Effector memory CD4-positive, alpha-beta T cell (primary cell): ENCODE data around the gene IL1R2.

Source experiments
- DNase-seq, 3 donors: peaks; one replicate each; pipeline ENCODE4 v3.0.0-alpha.2; 2020
- H3K27ac ChIP-seq: 2 replicates; pipeline ENCODE4 v1.7.0; 2013; ENCODE audit warnings: mild to moderate bottlenecking, low read length, moderate library complexity; ENCODE audit not compliant: insufficient read depth, poor library complexity, severe bottlenecking
- H3K27me3 ChIP-seq: replicated peaks from 2 replicates; pipeline ENCODE4 v1.7.0; 2013; ENCODE audit warnings: mild to moderate bottlenecking, low read length; ENCODE audit not compliant: insufficient read depth, control insufficient read depth, poor library complexity, severe bottlenecking
- H3K36me3 ChIP-seq: 2 replicates; pipeline ENCODE4 v1.7.0; 2013; ENCODE audit warnings: mild to moderate bottlenecking, low read length, moderate library complexity; ENCODE audit not compliant: control insufficient read depth, insufficient read depth
- H3K4me1 ChIP-seq: 2 replicates; pipeline ENCODE4 v1.7.0; 2013; ENCODE audit warnings: low read length, mild to moderate bottlenecking; ENCODE audit not compliant: control insufficient read depth, insufficient read depth, poor library complexity, severe bottlenecking
- H3K4me3 ChIP-seq: 2 replicates; pipeline ENCODE4 v1.7.0; 2013; ENCODE audit warnings: low read length, low read depth, mild to moderate bottlenecking; ENCODE audit not compliant: insufficient read depth, poor library complexity, severe bottlenecking
- H3K9me3 ChIP-seq: 2 replicates; pipeline ENCODE4 v1.7.0; 2013; ENCODE audit warnings: mild to moderate bottlenecking, low read length, moderate library complexity; ENCODE audit not compliant: control insufficient read depth

The IL1R2 gene

GRCh38 chr2:102058293-102058833, 66.6 kb downstream of the IL1R2 start:
- no peak for DNase-seq
- no peaks in the 10 kb centered on the region for H3K9me3 ChIP-seq
- no peaks in the 10 kb centered on the region for H3K4me1 ChIP-seq
- H3K27ac ChIP-seq: no peak overlapping the region
- H3K36me3 ChIP-seq: no peaks in the 10 kb centered on the region
- no peak overlapping the region for H3K4me3 ChIP-seq
- H3K27me3 ChIP-seq: no peaks in the 10 kb centered on the region

GRCh38 chr2:102059151-102059550, 67.4 kb downstream of the IL1R2 start:
- Histone ChIP-seq H3K27me3 (no peaks in the 10 kb centered on the region), H3K4me1 (no peaks in the 10 kb centered on the region), H3K27ac (no peak overlapping the region), H3K36me3 (no peaks in the 10 kb centered on the region), H3K4me3 (no peak overlapping the region), H3K9me3 (no peaks in the 10 kb centered on the region)
- DNase-seq: no peak

- Histone ChIP-seq H3K4me1 (no peaks in the 10 kb centered on the region), H3K4me3 (no peak overlapping the region), H3K27me3 (no peaks in the 10 kb centered on the region), H3K27ac (no peak overlapping the region), H3K9me3 (no peaks in the 10 kb centered on the region), H3K36me3 (no peaks in the 10 kb centered on the region)
- DNase-seq: no peak
These were observed 68.3 kb downstream of the IL1R2 start for GRCh38 chr2:102060047-102060446.

GRCh38 chr2:102060792-102061191, 69.0 kb downstream of the IL1R2 start:
- DNase-seq: no peak
- Histone ChIP-seq H3K27me3 (no peaks in the 10 kb centered on the region), H3K4me1 (no peaks in the 10 kb centered on the region), H3K36me3 (no peaks in the 10 kb centered on the region), H3K4me3 (no peak overlapping the region), H3K27ac (no peak overlapping the region), H3K9me3 (no peaks in the 10 kb centered on the region)

GRCh38 chr2:102061286-102061699, 69.5 kb downstream of the IL1R2 start:
- Histone ChIP-seq H3K4me3 (no peak overlapping the region), H3K36me3 (no peaks in the 10 kb centered on the region), H3K27ac (no peak overlapping the region), H3K9me3 (no peaks in the 10 kb centered on the region), H3K27me3 (no peaks in the 10 kb centered on the region), H3K4me1 (no peaks in the 10 kb centered on the region)
- DNase-seq: no peak

- no peaks in the 10 kb centered on the region for H3K4me1 ChIP-seq
- H3K27me3 ChIP-seq: no peaks in the 10 kb centered on the region
- H3K36me3 ChIP-seq: no peaks in the 10 kb centered on the region
- no peak for DNase-seq
- no peak overlapping the region for H3K27ac ChIP-seq
- no peaks in the 10 kb centered on the region for H3K9me3 ChIP-seq
- no peak overlapping the region for H3K4me3 ChIP-seq
These were observed 70.4 kb downstream of the IL1R2 start for GRCh38 chr2:102061962-102062795.

GRCh38 chr2:102062802-102063201, 71.0 kb downstream of the IL1R2 start:
- no peaks in the 10 kb centered on the region for H3K36me3 ChIP-seq
- H3K27ac ChIP-seq: no peak overlapping the region

GRCh38 chr2:102063487-102063911, 71.7 kb downstream of the IL1R2 start:
- Histone ChIP-seq H3K27ac (no peak overlapping the region), H3K9me3 (no peaks in the 10 kb centered on the region), H3K27me3 (no peaks in the 10 kb centered on the region), H3K4me3 (no peak overlapping the region), H3K36me3 (no peaks in the 10 kb centered on the region), H3K4me1 (no peaks in the 10 kb centered on the region)
- no peak for DNase-seq

More at GRCh38 chr2:102062802-102063201, 71.0 kb downstream of the IL1R2 start:
- H3K27me3 ChIP-seq: no peaks in the 10 kb centered on the region
- no peaks in the 10 kb centered on the region for H3K4me1 ChIP-seq
- DNase-seq: no peak
- H3K9me3 ChIP-seq: no peaks in the 10 kb centered on the region
- H3K4me3 ChIP-seq: no peak overlapping the region

GRCh38 chr2:102063941-102064678, 72.3 kb downstream of the IL1R2 start:
- no peak overlapping the region for H3K27ac ChIP-seq
- H3K4me3 ChIP-seq: no peak overlapping the region
- no peaks in the 10 kb centered on the region for H3K9me3 ChIP-seq
- H3K36me3 ChIP-seq: no peaks in the 10 kb centered on the region
- no peaks in the 10 kb centered on the region for H3K27me3 ChIP-seq
- DNase-seq: no peak
- no peaks in the 10 kb centered on the region for H3K4me1 ChIP-seq
